Measurements from ENCODE around the gene TARS2.

Gene TARS2

DNA sequence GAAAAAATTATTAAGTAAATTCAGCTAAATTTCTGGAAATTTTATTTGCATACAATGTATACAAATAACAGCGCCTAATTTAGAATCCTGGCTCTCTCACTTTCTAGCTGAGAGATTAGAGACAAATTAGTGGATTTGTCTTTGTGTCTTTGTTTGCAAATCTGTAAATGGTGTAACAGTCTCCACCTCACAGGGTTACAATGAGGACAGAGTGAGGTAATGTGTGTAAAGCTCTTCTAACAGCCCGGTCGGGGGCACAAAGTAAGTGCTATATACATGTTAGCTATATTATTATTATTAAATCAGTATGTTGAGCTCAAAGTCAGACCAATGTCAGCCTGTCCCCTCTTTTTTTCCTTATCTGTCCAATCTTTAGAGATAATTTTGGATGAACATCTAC is 57.0 kb downstream of the TARS2 start:
- H3K36me3 ChIP-seq (ENCODE audit: insufficient read depth, low read length): no peaks in the 10 kb centered on the region
- no peak overlapping the region for H3K9ac ChIP-seq (ENCODE audit: low read length)
- H3K4me1 ChIP-seq (ENCODE audit: insufficient read depth, low read length): no peaks in the 10 kb centered on the region
- H3K27ac ChIP-seq (ENCODE audit: low read depth, low read length): no peak overlapping the region
- H3K27me3 ChIP-seq (ENCODE audit: control insufficient read depth in 1 of 2, insufficient read depth in 2 of 2, low read length in 2 of 2): no peaks in the 10 kb centered on the region
- H3K9me3 ChIP-seq (ENCODE audit: low read length): no peaks in the 10 kb centered on the region
- H3K4me3 ChIP-seq (ENCODE audit: low read depth in 1 of 2, low read length in 2 of 2): no peak overlapping the region

GRCh38 chr1:150545486-150546032 is 58.3 kb downstream of the TARS2 start:
- no peaks in the 10 kb centered on the region for H3K36me3 ChIP-seq (ENCODE audit: insufficient read depth, low read length)
- no peaks in the 10 kb centered on the region for H3K4me1 ChIP-seq (ENCODE audit: insufficient read depth, low read length)
- H3K4me3 ChIP-seq (ENCODE audit: low read depth in 1 of 2, low read length in 2 of 2): no peak overlapping the region
- no peak overlapping the region for H3K27ac ChIP-seq (ENCODE audit: low read depth, low read length)
- no peak overlapping the region for H3K9ac ChIP-seq (ENCODE audit: low read length)
- no peaks in the 10 kb centered on the region for H3K9me3 ChIP-seq (ENCODE audit: low read length)
- H3K27me3 ChIP-seq (ENCODE audit: control insufficient read depth in 1 of 2, insufficient read depth in 2 of 2, low read length in 2 of 2): no peaks in the 10 kb centered on the region

GRCh38 chr1:150546294-150546937 is 59.2 kb downstream of the TARS2 start:
- Histone ChIP-seq H3K9ac (ENCODE audit: low read length) (no peak overlapping the region), H3K4me3 (ENCODE audit: low read depth in 1 of 2, low read length in 2 of 2) (no peak overlapping the region), H3K27me3 (ENCODE audit: control insufficient read depth in 1 of 2, insufficient read depth in 2 of 2, low read length in 2 of 2) (no peaks in the 10 kb centered on the region), H3K36me3 (ENCODE audit: insufficient read depth, low read length) (no peaks in the 10 kb centered on the region), H3K4me1 (ENCODE audit: insufficient read depth, low read length) (no peaks in the 10 kb centered on the region), H3K27ac (ENCODE audit: low read depth, low read length) (no peak overlapping the region), H3K9me3 (ENCODE audit: low read length) (no peaks in the 10 kb centered on the region)

DNA sequence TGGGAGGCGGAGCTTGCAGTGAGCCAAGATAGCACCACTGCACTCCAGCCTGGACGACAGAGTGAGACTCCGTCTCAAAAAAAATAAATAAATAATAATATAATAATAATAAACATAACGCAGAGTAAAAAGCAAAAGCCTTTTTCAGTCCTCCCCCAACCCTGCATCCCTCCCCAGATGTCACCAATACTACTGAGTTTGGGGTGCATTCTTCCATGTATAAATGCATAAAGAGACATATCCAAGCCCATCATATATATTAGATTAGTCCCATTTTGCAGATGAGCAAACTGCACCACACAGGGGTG is 61.1 kb downstream of the TARS2 start:
- peak overlapping the region; percentile 49 for H3K9ac ChIP-seq (ENCODE audit: low read length)

DNA sequence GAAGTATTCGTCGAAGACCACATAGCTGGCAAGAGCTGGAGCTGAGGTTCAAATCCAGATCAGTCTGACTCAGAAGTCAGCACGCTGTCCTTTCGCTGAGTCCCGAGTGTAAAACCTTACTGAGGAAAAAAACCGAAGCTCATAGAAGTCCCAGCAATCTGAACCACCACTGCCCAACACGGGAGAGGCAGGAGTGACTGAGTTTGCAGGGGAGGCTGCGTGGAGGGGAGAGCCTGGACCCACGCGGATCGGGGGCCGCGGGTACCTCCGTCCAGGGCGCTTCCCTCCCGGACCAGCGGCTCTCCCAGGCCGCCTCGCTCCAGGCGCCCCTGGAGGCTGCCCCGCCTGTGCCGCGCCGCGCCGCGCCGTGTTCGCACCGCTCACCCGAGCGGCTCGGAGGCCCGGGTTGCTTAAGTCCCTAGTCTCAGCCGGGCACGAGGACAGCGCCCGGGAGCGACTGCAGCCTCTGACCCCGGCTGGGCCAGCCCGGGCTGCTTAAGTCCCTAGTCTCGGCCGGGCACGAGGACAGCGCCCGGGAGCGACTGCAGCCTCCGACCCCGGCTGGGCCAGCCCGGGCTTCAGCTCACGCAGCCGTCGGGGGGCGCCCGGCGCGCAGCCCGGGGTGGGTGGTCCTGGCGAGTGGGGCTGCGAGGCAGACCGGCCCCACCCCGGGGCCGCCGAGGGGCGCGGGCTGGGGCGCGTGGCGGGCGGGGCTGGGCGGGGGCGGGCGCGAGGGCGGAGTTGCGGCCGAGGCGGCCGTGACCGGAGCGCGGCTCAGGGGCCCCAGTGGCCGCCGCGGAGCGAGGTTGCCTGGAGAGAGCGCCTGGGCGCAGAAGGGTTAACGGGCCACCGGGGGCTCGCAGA is 61.6 kb downstream of the TARS2 start, which contains the start of gene ADAMTSL4:
TSS of gene ADAMTSL4 (plus strand) at position 777 of the 864 bp plus-strand sequence. CDS start 2,881 bp downstream, outside the sequence.
- Histone ChIP-seq H3K4me3 (ENCODE audit: low read depth in 1 of 2, low read length in 2 of 2) (peak within 1 kb of the TSS; percentile 58 to 74), H3K27ac (ENCODE audit: low read depth, low read length) (peak within 1 kb of the TSS; percentile 75), H3K27me3 (ENCODE audit: control insufficient read depth in 1 of 2, insufficient read depth in 2 of 2, low read length in 2 of 2) (no peaks in the 10 kb centered on the region), H3K36me3 (ENCODE audit: insufficient read depth, low read length) (no peaks in the 10 kb centered on the region), H3K4me1 (ENCODE audit: insufficient read depth, low read length) (peaks cover 10% of the 10 kb centered on the region), H3K9ac (ENCODE audit: low read length) (peak within 1 kb of the TSS; percentile 49), H3K9me3 (ENCODE audit: low read length) (no peaks in the 10 kb centered on the region)

More for the DNA sequence above, 61.1 kb downstream of the TARS2 start:
- H3K4me1 ChIP-seq (ENCODE audit: insufficient read depth, low read length): peaks cover 8% of the 10 kb centered on the region
- H3K27ac ChIP-seq (ENCODE audit: low read depth, low read length): peak overlapping the region; percentile 75
- H3K36me3 ChIP-seq (ENCODE audit: insufficient read depth, low read length): no peaks in the 10 kb centered on the region
- H3K27me3 ChIP-seq (ENCODE audit: control insufficient read depth in 1 of 2, insufficient read depth in 2 of 2, low read length in 2 of 2): no peaks in the 10 kb centered on the region
- H3K9me3 ChIP-seq (ENCODE audit: low read length): no peaks in the 10 kb centered on the region
- H3K4me3 ChIP-seq (ENCODE audit: low read depth in 1 of 2, low read length in 2 of 2): peak overlapping the region; percentile 58 to 74

DNA sequence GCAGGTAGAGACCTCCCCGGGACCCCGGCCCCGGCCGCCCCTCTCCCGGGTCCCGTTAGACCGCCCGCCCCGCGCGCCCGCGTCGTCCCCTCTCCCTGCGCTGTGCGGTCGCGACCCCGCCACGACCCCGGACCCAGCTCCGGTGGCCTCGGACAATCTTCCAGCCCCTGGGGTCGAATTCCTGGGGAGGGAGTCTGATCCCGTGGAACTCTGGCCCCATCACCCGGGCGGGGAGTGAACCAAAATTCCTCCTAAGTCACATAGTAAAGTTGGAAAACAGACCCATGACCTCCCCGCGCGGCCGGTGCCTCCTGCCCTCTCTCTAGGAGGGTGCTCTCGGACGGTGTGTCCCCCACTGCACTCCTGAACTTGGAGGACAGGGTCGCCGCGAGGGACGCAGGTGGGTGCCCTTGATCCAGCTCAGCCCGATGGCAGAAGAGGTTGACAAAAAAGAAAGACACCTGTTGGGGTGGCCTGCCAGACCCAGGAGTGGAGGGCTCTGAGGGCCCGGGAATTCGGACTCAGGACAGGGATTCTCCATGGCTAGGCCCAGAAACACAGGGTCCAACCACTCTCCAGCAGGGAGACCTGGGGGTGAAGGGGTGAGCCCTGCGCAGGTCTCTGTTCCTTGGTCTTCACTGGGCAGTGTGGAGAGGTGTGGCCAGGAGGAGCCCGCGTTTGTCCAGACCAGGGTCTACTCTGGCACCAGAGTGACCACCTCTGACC is 62.4 kb downstream of the TARS2 start:
- Histone ChIP-seq H3K9ac (ENCODE audit: low read length) (no peak overlapping the region), H3K4me3 (ENCODE audit: low read depth in 1 of 2, low read length in 2 of 2) (peak overlapping the region; percentile 42 to 56)

DNA sequence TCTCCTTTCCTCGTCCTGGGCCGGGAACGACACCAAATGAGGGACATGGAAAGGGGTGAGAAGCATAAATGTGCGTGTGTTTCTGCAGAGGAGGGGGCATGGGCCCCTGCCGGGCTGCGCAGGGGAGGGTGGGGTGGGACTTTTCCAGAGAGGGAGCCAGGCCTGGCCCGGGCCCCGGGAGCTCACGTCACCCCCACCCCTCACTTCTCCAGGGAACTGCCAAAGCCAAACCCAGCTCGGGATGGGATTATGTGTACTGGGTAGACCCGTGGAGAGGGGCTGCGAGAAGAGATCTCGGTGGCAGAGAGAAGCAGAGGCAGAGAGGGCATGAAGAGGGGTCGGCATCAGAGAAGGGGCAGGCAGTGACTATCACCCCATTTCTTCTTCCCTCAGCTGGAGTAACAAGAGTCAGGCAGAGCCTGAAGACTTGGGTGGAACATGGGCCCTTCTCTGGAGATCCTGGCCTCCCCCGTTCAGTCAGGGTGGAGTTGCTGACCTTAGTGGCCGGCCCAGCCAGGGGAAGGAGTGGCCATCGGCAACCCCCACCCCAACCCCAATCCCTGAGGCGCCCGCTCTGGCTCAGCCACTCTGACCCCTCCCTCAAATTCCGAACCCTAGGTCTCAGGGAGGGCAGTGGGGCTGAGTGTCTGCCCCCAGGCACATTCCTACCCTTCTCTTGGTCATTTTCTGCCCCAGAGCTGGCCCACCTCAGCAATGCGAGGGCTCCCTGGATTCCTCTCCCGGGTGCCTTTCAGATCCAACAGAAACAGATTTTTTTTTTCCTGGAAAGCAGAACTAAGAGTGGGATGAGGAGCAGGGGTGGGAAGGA is 63.2 kb downstream of the TARS2 start:
- Histone ChIP-seq H3K4me3 (ENCODE audit: low read depth in 1 of 2, low read length in 2 of 2) (peak overlapping the region in 1 of 2 donors; percentile 56), H3K9ac (ENCODE audit: low read length) (no peak overlapping the region), H3K4me1 (ENCODE audit: insufficient read depth, low read length) (peaks cover 10% of the 10 kb centered on the region), H3K27ac (ENCODE audit: low read depth, low read length) (peak overlapping the region; percentile 61), H3K9me3 (ENCODE audit: low read length) (no peaks in the 10 kb centered on the region), H3K27me3 (ENCODE audit: control insufficient read depth in 1 of 2, insufficient read depth in 2 of 2, low read length in 2 of 2) (no peaks in the 10 kb centered on the region), H3K36me3 (ENCODE audit: insufficient read depth, low read length) (peaks cover 2% of the 10 kb centered on the region)

More for the DNA sequence above, 62.4 kb downstream of the TARS2 start:
- H3K4me1 ChIP-seq (ENCODE audit: insufficient read depth, low read length): peaks cover 10% of the 10 kb centered on the region
- H3K36me3 ChIP-seq (ENCODE audit: insufficient read depth, low read length): no peaks in the 10 kb centered on the region
- H3K9me3 ChIP-seq (ENCODE audit: low read length): no peaks in the 10 kb centered on the region
- H3K27ac ChIP-seq (ENCODE audit: low read depth, low read length): peak overlapping the region; percentile 61
- no peaks in the 10 kb centered on the region for H3K27me3 ChIP-seq (ENCODE audit: control insufficient read depth in 1 of 2, insufficient read depth in 2 of 2, low read length in 2 of 2)

DNA sequence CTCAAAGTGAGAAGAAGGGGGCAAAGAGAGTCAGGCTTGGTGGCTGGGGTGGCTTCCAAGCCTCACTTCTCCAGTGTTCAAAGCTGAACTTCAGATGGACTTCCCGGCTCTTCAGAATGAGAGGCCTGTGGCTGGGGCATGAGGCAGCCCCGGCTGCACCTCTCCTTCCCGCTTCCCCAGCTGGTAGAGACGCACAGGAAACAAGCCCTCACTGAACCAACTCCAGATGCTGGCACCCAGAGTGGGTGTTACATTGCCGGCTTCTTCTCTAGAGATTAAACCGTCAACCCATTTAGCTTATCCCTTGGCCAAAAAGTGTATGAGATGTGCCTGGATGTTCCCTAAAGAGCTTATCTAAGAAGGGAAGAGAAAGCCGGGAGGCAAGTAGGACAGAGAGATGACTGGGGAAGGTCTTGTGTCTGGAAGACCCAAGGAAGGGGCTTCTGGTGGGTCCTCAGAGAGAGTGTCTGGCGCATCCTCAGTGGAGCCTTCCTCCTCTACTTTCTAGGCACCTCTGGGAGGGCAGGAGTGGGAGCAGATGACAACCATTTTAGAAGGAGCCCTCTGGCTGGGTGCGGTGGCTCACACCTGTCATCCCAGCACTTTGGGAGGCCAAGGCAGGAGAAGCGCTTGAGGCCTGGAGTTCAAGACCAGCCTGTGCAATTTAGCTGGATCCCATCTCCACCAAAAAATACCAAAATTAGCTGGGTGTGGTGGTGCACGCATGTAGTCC is 64.0 kb downstream of the TARS2 start:
- Histone ChIP-seq H3K27ac (ENCODE audit: low read depth, low read length) (peak overlapping the region; percentile 61), H3K4me3 (ENCODE audit: low read depth in 1 of 2, low read length in 2 of 2) (no peak overlapping the region), H3K9me3 (ENCODE audit: low read length) (no peaks in the 10 kb centered on the region), H3K36me3 (ENCODE audit: insufficient read depth, low read length) (peaks cover 10% of the 10 kb centered on the region), H3K27me3 (ENCODE audit: control insufficient read depth in 1 of 2, insufficient read depth in 2 of 2, low read length in 2 of 2) (no peaks in the 10 kb centered on the region), H3K9ac (ENCODE audit: low read length) (no peak overlapping the region), H3K4me1 (ENCODE audit: insufficient read depth, low read length) (peaks cover 10% of the 10 kb centered on the region)

DNA sequence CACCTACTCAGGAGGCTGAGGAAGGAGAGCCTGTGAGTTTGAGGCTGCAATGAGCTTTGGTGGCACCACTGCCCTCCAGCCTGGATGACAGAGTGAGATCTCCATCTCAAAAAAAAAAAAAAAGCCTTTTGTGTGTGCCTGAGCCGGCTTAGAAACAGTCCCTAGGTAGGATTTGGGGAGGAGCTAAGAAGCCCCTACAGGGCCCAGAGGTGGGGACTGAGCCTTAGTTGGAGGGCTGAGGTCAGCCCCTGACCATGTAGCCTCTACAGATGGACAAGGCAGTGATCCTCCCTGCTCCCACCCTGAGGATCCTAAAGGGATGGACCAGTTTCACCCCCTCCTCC is 64.5 kb downstream of the TARS2 start:
- Histone ChIP-seq H3K4me1 (ENCODE audit: insufficient read depth, low read length) (peaks cover 10% of the 10 kb centered on the region), H3K9ac (ENCODE audit: low read length) (no peak overlapping the region), H3K4me3 (ENCODE audit: low read depth in 1 of 2, low read length in 2 of 2) (no peak overlapping the region)

DNA sequence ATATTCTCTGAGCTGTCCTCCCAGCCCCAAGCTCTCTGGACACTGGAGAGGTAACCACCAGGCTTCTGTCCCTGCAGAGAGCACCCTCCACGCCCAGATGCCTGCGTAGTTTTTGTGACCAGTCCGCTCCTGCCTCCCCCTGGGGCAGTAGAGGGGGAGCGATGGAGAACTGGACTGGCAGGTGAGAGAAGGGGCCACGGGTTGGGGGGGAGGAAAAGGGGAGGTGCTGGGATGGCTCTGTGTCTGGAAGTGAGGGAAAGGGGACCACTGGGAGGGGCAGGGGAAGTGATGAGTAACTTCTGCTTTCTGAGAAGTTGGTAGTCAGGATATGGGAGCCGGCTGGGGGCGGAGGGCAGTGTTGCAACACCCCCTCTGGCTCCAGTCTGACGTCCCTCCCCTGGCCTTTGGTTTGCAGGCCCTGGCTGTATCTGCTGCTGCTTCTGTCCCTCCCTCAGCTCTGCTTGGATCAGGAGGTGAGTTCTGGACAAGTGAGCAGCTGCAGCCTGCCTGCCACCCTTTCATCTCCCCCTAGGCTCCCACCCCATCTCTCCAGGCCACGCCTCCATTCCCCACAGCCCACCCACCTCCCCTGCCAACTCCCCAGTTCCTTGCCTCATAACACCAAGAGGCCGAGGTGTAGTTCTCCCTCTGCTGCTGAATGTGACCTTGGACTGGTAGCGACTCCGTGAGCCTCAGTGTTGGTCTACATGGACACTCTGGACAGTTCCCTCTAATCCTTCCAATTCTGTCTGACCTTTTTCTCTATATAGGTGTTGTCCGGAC is 65.1 kb downstream of the TARS2 start:
- Histone ChIP-seq H3K9ac (ENCODE audit: low read length) (no peak overlapping the region), H3K4me1 (ENCODE audit: insufficient read depth, low read length) (peaks cover 10% of the 10 kb centered on the region), H3K4me3 (ENCODE audit: low read depth in 1 of 2, low read length in 2 of 2) (no peak overlapping the region)

More for the DNA sequence above, 64.5 kb downstream of the TARS2 start:
- Histone ChIP-seq H3K36me3 (ENCODE audit: insufficient read depth, low read length) (peaks cover 13% of the 10 kb centered on the region), H3K27ac (ENCODE audit: low read depth, low read length) (peak overlapping the region; percentile 61), H3K27me3 (ENCODE audit: control insufficient read depth in 1 of 2, insufficient read depth in 2 of 2, low read length in 2 of 2) (no peaks in the 10 kb centered on the region), H3K9me3 (ENCODE audit: low read length) (no peaks in the 10 kb centered on the region)

More for the DNA sequence above, 65.1 kb downstream of the TARS2 start:
- Histone ChIP-seq H3K36me3 (ENCODE audit: insufficient read depth, low read length) (peaks cover 13% of the 10 kb centered on the region), H3K27ac (ENCODE audit: low read depth, low read length) (peak overlapping the region; percentile 80), H3K27me3 (ENCODE audit: control insufficient read depth in 1 of 2, insufficient read depth in 2 of 2, low read length in 2 of 2) (no peaks in the 10 kb centered on the region), H3K9me3 (ENCODE audit: low read length) (no peaks in the 10 kb centered on the region)
